RCC 7860 (cell line): ENCODE measurements around the gene TMEM51.

Experiments used
- DNase-seq: peaks from one replicate; pipeline ENCODE4 v3.0.0-alpha.2; 2015; ENCODE audit warnings: low spot score
- FAIRE-seq: peaks from 2 replicates; lab custom pipeline; 2012; peaks lifted over from hg19 to GRCh38; lab: Jason Lieb, UNC

Gene TMEM51

DNA sequence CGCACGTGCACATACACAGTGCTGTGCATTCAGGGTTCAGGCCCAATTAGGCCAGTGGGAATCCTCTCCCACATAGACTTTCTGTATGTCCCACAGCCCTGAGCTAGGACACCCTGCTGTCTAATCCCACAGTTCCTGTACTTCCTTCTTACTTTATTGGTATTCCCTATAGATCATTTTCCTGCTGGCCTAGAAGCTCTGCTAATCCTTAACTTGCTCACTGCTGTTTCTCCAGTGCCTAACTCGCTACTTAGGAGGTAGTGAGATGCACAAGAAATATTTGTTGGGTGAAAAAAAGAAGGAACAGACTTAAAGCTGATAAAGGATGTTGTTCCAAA lies 59.4 kb downstream of the TMEM51 start:
- FAIRE-seq (no peak), DNase-seq (no peak)

DNA sequence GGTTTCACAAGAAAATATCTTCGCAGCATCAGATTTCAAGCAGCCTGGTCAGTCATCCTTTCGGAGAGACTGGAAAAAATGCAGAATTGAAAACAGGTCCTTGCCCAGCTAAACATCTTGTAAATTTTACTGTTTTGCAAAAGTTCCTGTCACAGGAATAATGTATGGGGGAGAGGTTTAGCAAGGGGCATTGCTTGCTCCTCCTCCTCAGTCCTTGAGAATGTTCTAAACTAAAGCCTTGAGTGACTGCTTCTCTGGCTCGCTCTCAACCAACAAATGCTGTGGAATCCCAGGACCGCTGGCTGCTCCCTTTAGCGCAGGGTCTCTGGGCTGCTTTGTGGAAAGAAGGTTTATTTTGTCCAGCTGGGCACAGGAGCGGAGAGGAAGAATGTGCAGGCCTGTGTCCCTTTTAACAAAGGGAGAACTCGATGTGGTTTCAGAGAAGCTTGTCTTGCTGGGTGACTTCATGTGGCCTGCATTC lies 59.8 kb downstream of the TMEM51 start:
- FAIRE-seq (no peak), DNase-seq (no peak)

DNA sequence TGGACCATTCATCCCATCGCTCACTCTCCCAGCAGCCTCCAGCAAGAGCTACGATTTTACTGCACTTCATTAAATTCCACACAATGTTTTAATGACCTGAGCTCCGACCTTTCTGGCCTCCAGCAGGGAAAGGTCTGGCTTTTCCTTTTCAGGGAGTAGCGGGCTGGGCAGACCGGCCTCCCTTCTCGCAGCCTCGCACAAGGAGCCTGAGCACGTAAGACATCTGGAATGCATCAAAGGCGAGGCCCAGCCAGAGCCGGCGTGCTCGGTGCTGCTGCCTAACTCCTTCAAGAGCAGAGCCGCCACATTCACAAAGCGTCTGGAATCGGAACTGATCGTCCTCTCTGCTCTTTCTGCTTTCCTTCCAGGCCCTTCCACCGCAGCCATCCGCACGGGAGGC lies 61.0 kb downstream of the TMEM51 start:
- FAIRE-seq (no peak), DNase-seq (no peak)

GRCh38 chr1:15215116-15215515 lies 61.6 kb downstream of the TMEM51 start:
- no peak for FAIRE-seq
- no peak for DNase-seq

DNA sequence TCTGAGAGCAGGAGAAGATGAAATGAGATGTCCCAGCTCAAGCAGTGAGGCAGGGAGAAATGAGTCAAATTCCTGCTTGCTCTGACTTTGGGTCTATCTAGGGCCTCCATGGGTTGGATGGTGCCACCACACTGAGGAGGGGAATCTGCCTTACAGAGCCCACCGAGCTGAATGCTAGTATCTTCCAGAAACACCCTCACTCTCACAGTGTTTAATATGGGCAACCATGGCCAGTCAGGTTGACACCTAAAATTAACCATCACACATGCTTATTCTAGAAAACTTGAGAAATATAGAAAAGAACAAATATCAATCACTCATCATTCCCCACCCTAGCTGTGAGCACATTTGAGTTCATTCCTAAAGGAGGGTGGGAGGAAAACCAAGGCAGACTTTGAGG lies 64.1 kb downstream of the TMEM51 start:
- no peak for DNase-seq
- no peak for FAIRE-seq

DNA sequence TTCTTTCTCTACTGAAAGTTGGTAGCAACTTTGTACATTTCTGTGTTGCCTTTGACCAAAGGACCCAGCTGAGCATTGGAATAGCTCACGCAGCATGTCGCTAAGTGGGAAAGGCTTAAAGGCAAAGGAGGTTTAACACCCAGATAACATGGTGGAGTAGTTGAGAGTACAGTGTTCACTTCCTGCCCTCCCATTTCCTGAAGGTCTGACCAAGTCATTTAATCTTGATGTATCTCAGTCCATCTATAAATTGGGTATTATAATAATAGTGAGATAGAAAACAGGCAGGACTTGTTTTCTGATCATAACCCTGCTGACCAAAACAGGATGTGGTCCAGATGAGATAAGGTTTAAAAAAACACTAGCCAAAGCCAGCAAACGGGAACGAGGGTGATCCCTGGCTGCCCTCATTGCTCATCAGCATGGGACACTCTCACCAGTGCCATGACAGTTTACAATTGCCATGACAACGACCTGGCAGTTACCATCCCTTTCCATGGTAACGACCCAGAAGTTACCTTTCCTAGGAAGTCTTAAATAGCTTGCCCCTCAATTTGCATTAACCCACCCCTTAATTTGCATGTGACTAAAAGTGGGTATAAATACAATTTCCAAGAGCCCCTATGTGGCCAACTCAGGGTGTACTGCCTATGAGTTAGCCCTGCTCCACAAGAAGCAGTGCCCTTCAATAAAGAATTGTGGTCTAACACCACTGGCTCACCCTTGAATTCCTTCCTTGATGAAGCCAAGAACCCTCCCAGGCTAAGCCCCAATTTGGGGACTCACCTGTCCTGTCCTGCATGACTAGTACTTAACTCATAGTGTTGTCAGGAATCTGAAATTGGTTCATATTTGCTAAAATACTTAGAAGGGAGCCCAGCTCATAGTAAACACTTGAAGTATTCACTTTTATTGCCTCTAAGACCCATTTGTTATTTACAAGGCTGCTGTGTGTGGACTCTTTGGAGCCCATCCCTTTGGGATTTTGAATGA lies 65.0 kb downstream of the TMEM51 start:
- DNase-seq: peak; percentile 53
- FAIRE-seq: no peak

GRCh38 chr1:15219280-15220023 lies 65.9 kb downstream of the TMEM51 start:
- FAIRE-seq (no peak), DNase-seq (no peak)

DNA sequence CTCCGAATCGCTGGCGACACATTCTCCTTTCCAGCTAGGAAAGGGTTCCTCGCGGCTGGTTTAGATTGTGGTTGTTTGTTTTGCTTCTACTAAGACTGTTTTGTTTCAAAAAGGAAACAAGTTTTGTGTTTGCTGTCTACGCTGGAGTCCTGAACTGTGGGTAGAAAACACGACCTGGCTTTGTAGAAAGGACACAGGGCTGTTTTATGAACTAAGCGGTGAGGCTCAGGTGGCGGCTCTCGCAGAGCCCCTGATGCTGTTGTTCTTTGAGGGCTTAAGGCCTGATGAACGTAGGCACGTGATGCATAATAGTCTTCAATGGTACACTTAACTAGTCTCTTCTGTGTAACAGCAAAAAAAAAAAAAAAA lies 66.5 kb downstream of the TMEM51 start:
- no peak for FAIRE-seq
- no peak for DNase-seq

- FAIRE-seq (no peak), DNase-seq (no peak)
Measured at GRCh38 chr1:15220825-15221431, 67.4 kb downstream of the TMEM51 start.

- no peak for FAIRE-seq
Measured at GRCh38 chr1:15222653-15223303, 69.2 kb downstream of the TMEM51 start.

GRCh38 chr1:15224259-15224869 lies 70.8 kb downstream of the TMEM51 start:
- DNase-seq: no peak
- FAIRE-seq: no peak

More at GRCh38 chr1:15222653-15223303, 69.2 kb downstream of the TMEM51 start:
- no peak for DNase-seq

GRCh38 chr1:15224974-15225373 lies 71.4 kb downstream of the TMEM51 start:
- FAIRE-seq (no peak), DNase-seq (no peak)

DNA sequence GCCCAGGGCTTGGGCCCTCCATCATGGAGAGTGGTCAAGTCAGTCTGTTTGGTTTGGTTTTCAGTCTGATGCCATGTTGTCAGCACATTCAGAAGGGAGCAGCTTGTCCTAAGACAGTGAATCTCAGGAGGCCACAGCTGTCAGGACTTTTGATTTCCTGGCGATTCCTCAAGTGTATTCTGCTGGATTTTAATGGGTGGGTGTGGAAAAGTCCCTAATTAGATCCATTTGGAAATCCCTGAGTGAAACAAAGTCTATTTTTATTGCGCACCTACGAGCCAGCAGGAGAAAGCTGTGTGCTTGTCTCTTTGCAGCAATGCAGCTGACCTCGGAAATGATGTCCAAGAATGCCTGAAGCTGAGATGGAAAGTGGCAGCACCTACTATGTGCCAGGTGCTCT lies 71.9 kb downstream of the TMEM51 start:
- FAIRE-seq (no peak), DNase-seq (no peak)

- DNase-seq (no peak), FAIRE-seq (no peak)
Measured at GRCh38 chr1:15226388-15227255, 73.1 kb downstream of the TMEM51 start.

- DNase-seq (no peak), FAIRE-seq (no peak)
Measured at GRCh38 chr1:15229707-15230131, 76.2 kb downstream of the TMEM51 start.

DNA sequence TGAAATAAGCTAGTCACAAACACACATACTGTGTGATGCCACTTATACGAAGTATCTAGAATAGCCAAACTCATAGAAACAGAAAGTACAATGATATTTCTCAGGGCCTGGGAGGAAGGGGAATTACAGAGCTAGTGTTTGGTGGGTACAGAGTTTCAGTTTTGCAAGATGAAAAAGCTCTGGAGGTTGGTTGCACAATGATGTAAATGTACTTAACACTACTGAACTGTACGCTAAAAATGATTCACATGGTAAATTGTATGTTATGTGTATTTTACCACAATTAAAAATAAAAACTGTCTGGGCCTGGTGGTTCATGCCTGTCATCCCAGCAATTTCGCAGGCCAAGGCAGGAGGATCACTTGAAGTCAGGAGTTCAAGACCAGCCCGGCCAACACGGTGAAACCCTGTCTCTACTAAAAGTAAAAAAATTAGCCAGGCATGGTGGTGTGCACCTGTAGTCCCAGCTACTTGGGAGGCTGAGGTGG lies 78.2 kb downstream of the TMEM51 start:
- FAIRE-seq: no peak
- no peak for DNase-seq

DNA sequence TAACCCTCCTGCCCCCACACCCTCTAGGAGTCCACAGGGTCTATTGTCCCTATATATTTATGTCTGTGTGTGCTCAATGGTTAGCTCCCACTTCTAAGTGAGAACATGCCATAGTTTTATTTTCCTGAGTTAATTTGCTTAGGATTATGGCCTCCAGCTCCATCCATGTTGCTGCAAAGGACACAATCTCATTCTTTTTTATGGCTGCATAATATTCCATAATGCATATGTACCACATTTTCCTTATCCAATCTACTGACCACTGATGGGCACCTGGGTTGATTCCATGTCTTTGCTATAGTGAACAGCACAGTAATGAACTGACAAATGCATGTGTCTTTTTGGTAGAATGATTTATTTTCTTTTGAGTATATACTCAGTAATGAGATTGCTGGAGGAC lies 80.1 kb downstream of the TMEM51 start:
- FAIRE-seq (no peak), DNase-seq (no peak)

GRCh38 chr1:15236321-15236721 lies 82.8 kb downstream of the TMEM51 start:
- DNase-seq (no peak), FAIRE-seq (no peak)

DNA sequence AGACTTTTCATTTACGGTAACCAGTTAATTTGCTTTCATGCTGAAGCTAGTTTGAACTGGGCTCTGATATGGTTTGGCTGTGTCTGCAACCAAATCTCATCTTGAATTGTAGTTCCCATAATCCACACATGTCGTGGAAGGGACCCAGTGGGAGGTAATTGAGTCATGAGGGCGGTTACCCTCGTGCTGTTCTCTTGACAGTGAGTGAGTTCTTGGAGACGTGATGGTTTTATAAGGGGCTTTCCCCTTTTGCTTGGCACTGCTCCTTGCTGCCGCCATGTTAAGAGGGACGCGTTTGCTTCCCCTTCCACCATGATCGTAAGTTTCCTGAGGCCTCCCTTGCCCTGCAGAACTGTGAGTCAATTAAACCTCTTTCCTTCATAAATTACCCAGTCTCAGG lies 83.2 kb downstream of the TMEM51 start:
- FAIRE-seq: no peak
- no peak for DNase-seq
